Measurements from ENCODE around the gene DNAJC17. TPM values are rescaled to one million over a fixed set of nuclear protein-coding genes. Genes with fewer than 3 reads are reported as not detected.

Gene DNAJC17
- total RNA-seq, 1 donor from 2014 or later, result 25.8 TPM

DNA sequence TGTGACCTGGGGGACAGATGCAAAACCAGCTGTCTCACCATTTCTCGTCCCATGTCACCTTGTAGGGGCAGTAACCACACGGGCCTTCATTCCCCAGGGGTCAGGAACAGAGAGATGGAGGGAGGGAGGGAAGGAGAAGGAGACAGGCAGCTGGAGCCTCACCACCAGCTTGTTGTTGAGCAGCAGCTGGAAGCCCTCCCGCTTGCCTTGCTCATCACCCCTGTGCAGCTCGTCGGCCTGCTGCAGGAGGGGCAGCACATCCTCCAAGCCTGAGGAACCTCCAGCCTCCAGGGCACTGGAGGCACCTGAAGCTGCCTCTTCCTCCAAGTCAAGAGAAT, 62.5 kb downstream of the DNAJC17 start:
- no peak for DNase-seq (ENCODE audit: low spot score)

DNA sequence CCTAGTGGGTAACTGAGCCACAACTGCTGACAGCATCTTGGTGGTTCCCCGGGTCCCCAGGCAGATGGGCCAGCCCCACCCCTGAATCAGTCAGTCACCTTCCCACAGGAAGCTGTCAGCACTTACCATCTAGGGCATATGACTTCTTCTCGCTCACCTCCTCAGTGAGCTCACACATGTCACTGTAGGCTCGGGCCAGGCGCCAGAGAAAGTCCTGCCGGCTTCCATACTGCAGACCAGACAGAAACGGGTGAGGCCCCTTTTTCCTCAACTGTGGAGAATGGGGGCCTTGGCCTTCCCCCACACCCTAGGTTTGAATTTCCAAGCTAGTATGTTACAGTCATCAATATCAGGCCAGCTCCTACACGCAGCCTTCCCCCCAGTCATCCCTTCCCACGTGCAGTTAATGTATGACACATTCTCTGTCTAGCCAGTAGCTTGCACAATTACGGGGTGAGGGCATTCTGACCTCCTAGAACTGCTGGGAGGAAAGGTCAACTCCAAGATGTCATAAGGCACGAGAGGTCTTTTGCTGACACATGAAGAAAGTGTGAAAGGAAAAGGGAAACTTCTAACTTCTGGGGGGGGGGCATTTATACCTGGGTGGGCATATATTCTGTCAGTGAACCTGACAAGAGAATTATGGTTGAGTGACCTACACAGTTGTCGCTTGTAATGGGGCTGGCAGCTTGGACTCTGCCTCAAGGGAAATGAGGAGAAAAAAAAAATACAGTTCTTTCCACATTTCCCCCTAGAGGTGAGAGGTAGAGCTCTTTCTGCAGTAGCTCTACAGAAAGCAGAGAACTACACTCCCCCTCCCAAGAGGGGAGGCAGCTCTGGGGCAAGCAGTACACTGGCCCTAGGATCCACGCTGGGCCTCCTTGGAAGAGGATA, 63.1 kb downstream of the DNAJC17 start:
- DNase-seq (ENCODE audit: low spot score), result no peak

DNA sequence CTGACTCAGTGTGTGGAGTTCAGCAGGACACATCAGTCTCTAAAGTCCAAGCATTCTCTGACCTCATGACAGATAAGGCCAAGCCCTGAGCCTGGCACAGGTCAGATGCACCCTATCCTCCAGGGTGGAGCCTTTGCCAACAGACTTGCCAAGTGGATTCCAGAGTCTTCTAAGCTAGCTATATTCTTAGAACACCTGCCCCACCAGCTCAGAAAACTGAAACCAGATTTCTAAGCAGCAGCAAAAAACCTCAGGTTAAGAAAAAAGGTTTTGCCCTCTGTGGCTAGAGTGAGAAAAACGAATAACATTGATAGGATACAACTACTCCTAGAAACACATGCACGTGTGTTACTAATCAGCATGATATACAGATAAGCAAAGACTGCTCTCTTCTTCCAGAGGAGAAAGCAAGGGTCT, 63.8 kb downstream of the DNAJC17 start:
- DNase-seq (ENCODE audit: low spot score), result no peak

DNA sequence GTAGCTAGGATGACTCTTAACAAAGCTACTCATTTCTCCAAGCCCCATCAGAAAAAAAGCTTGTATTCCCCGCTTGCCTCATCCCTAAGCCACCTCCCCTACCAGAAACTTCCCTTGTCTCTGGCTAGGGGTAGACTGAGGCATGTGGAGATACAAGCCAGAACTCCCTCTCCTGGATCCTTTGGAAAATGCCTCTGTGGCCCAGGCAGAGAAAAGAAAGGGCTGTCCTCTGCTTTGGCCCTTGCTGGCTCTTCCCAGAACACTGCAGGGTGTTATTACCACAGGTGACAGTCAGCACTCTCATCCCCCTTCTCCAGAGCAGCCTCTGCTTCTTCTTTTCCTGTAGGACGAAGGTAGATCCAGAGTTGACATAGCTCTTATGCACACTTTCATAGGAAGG, 67.4 kb downstream of the DNAJC17 start:
- DNase-seq (ENCODE audit: low spot score), result no peak

DNA sequence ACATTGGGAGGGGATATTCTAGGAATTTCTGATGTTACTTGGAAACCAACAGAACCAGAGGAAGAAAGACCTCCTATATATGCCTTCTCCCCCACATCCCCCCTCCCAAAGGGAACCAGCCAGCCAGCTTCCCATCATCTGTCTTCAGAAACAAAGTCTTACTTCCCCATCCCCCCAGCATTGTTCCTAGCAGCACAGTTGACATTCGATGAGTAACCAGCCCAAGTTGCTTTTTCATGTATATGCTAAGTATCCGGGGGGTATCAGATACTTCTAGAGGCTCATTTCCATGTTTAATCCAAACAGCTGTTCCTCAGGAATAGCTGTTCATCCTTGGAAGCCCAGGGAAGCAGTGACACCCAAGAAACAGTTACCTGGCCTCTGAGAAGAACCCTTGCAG, 68.2 kb downstream of the DNAJC17 start:
- no peak for DNase-seq (ENCODE audit: low spot score)

DNA sequence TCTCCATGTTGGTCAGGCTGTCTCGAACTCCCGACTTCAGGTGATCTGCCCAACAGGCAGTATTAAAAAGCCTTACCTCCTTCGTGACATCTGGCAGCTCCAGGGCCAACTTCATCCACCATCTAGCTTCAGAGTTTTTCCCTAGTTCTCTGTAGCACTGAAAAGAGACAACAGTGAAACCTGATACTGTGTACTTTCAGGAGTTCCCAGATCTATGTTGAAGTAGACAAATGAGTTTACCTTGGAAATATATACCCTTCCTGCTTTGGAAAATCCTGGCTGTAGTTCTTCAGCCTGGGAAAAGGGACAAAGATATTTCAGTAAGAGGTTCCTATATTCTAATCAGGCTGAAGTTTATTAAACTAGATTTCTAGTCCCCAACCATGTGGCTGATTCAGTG, 70.2 kb downstream of the DNAJC17 start:
- no peak for DNase-seq (ENCODE audit: low spot score)

DNA sequence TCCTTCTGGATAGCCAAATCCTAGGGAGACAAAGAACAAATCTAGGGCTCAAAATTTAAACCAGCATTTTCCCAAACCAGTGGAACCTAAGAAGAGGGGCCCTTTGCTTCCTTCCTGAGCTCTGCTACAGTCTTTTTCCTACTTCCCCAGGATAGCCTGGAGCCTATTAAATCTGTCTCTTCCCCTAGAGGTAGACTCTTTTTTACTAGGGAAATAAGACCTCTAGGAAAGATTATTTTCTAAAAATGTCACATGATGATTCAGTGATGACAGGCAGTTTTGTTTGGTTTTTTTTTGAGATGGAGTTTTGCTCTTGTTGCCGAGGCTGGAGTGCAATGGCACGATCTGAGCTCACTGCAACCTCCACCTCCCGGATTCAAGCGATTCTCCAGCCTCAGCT, 70.7 kb downstream of the DNAJC17 start:
- DNase-seq (ENCODE audit: low spot score), result no peak

DNA sequence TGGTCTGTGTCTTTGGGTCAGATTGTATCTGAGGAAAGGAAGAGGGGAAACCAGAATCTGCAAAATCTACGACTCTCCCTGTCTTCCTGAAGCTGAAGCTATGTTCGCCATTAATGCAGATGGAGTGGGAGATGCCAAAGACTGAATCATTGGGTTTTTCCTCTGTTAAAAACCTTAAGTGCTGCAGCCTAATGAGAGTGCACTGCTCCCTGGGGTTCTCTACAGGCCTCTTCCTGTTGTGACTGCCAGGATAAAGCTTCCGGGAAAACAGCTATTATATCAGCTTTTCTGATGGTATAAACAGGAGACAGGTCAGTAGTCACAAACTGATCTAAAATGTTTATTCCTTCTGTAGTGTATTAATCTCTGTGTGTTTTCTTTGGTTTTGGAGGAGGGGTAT, 76.2 kb downstream of the DNAJC17 start:
- no peak for DNase-seq (ENCODE audit: low spot score)

DNA sequence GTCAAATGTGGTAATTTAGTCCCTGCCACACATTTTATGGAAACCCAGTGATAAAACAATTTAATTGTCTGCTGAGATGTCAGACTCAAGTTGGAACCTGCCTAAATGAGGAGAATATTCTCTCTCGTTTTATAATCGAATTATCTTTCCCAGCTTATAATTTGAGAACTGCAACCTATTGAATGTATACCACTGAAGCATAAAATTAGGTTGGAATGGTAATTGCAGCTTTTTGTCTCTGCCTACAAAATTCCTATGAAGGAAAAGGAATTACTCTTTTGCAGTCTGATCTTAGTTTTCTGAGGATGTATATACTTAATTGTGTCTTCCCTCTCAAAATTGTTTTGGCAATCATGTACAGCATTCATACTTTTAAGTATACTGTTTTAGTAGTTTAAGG, 83.4 kb downstream of the DNAJC17 start:
- DNase-seq (ENCODE audit: low spot score), result no peak

DNA sequence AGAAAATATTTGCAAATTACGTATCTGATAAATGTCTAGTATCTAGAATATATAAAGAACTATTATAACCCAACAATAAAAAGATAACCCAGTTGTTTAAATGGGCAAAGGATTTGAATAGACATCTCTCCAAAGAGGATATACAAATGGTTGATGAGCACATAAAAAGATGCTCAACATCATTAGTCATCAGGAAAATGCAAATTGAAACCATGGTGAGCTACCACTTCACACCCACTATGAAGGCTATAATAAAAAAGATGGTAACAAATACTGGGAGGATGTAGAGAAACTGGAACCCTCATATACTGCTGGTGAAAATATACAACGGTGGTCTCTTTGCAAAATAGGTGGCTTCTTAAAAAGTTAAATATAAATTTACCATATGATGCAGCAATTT, 84.3 kb downstream of the DNAJC17 start:
- no peak for DNase-seq (ENCODE audit: low spot score)

DNA sequence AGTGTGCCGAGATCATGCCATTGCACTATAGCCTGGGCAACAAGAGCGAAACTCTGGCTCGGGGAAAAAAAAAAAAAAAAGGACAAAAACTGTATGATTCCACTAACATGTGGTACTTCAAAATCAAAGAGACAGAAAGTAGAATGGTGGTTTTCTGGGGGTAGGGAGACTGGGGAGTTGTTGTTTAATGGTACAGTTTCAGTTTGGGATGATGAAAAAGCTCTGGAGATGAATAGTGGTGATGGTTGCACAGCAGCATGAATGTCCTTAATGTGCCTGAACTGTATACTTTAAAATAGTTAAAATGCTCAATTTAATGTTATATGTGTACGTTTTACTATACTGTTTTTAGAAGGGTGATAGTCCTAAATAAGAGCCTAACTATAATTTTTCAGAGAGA, 84.9 kb downstream of the DNAJC17 start:
- DNase-seq (ENCODE audit: low spot score), result no peak

DNA sequence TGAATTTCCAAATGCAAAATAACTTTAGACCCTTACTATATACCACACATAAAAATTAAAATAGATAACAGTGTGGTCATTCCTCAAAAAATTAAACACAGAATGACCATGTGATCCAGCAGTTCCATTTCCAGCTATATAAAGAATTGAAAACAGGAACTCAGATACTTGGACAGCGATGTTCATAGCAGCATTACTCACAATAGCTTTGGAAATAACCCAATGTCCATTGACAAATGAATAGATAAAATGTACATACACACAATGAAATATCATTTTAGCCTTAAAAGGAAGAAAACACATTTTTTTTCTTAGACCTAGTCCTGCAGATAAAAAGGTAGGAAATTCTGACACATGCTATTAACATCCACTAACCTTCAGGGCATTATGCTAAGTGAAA, 85.6 kb downstream of the DNAJC17 start:
- DNase-seq (ENCODE audit: low spot score), result no peak

DNA sequence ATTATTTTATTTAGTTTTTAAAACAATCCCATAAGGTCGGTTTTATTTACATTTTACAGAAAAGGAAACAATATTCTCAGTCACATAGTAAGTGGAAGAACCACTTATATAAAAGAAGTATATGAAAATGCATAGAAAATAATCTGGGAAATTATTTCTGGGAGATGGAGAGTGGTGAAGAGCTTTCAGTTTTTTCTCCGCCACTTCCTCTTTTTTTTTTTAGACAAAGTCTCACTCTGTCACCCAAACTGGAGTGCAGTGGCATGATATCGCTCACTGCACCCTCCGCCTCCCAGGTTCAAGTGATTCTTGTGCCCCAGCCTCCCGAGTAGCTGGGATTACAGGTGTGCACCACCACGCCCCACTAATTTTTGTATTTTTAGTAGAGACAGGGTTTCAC, 91.1 kb downstream of the DNAJC17 start:
- DNase-seq (ENCODE audit: low spot score), result no peak

Other genes with a start within 250 kb of the DNAJC17 start
- gene CCDC32, start 242.4 kb downstream of the DNAJC17 start, total RNA-seq, result 23.7 TPM
- 6.9 TPM for gene RPUSD2, start 238.2 kb downstream of the DNAJC17 start, total RNA-seq
- 0.35 TPM for gene KNL1, start 213.2 kb downstream of the DNAJC17 start, total RNA-seq
- 0.32 TPM for gene RAD51, start 112.3 kb downstream of the DNAJC17 start, total RNA-seq
- 57.0 TPM for gene RMDN3, start 52.2 kb downstream of the DNAJC17 start, total RNA-seq
- gene GCHFR, start 43.4 kb downstream of the DNAJC17 start, total RNA-seq, result 17.1 TPM
- gene C15orf62, start 37.5 kb downstream of the DNAJC17 start, total RNA-seq, result 0.19 TPM
- 9.8 TPM for gene ZFYVE19, start 384 bp downstream of the DNAJC17 start, total RNA-seq
- gene PPP1R14D, start 21.2 kb upstream of the DNAJC17 start, total RNA-seq, result not detected
- gene SPINT1, start 36.6 kb upstream of the DNAJC17 start, total RNA-seq, result 2.7 TPM
- not detected for gene RHOV, start 66.8 kb upstream of the DNAJC17 start, total RNA-seq
- gene VPS18, start 87.0 kb upstream of the DNAJC17 start, total RNA-seq, result 29.3 TPM
- gene DLL4, start 121.9 kb upstream of the DNAJC17 start, total RNA-seq, result 15.2 TPM
- gene CHAC1, start 146.0 kb upstream of the DNAJC17 start, total RNA-seq, result 2.4 TPM